Measurements from ENCODE around the gene ZNF579.
A peak's percentile ranks its signal among the peaks of the same experiment; 100 is the strongest.

The ZNF579 gene, protein sequence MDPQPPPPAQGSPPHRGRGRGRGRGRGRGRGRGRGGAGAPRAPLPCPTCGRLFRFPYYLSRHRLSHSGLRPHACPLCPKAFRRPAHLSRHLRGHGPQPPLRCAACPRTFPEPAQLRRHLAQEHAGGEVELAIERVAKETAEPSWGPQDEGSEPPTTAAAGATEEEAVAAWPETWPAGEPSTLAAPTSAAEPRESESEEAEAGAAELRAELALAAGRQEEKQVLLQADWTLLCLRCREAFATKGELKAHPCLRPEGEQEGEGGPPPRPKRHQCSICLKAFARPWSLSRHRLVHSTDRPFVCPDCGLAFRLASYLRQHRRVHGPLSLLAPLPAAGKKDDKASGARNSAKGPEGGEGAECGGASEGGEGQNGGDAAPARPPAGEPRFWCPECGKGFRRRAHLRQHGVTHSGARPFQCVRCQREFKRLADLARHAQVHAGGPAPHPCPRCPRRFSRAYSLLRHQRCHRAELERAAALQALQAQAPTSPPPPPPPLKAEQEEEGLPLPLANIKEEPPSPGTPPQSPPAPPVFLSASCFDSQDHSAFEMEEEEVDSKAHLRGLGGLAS

DNA sequence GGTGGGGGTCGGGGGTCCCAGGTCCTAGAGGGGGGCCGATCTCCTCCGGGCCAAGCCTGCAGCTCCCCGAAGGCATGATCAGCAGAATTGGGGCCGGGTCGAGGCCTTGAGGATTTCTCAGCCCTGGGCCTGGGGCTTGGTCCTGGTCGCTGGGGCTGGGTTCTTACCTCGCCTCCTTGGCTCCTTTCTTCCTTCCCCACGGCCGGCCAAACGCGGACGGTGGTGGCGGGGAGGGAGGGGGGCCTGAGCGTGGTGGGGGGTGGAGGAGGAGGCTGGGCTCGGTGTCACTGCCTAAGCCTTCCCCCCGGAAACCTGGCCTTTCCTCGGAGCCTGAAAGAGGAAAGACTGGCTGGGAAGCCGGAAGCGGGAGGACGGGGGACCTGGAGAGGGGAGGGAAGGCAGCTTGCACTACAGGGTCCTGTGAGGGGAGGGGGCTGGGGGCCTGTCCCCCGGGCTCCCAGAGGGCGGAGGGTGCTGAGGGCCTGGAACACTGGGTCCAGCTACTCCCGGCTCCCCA lies at the start of gene ZNF579:
Gene ZNF579, minus strand, starts transcription at position 221 of the 517 bp plus-strand sequence. CDS start 1,209 bp downstream, outside the sequence.
- peak; percentile 52 for DNase-seq

DNA sequence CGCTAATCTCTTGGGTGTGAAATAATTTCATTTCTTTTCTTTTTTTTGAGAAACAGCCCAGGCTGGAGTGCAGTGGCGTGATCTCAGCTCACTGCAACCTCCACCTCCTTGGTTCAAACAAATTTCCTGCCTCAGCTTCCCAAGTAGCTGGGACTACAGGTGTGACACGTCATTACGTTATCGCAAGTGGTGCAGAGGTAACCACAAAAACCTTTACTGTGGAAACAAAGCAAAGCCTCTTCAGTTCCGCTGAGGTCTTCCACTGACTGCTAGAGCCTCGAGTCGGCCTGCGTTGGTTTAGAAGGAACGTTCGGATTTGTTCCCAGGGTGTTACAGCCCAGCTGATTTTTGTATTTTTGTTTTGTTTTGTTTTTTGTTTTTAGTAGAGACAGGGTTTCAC lies 45.7 kb upstream of the ZNF579 start:
- no peak for DNase-seq

DNA sequence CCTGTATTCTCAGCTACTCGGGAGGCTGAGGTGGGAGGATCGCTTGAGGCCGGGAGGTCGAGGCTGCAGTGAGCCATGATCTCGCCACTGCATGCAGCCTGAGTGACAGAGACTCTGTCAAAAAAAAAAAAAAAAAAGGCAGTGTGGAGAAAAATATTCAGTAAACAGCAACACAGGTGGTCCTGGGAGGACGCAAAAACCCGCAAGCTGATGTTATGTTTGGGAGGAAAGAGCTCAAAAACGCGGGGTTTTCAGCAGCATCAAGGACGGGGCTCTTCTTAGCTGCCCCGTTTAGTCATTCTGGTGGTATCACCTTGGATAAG lies 44.3 kb upstream of the ZNF579 start:
- DNase-seq = no peak

DNA sequence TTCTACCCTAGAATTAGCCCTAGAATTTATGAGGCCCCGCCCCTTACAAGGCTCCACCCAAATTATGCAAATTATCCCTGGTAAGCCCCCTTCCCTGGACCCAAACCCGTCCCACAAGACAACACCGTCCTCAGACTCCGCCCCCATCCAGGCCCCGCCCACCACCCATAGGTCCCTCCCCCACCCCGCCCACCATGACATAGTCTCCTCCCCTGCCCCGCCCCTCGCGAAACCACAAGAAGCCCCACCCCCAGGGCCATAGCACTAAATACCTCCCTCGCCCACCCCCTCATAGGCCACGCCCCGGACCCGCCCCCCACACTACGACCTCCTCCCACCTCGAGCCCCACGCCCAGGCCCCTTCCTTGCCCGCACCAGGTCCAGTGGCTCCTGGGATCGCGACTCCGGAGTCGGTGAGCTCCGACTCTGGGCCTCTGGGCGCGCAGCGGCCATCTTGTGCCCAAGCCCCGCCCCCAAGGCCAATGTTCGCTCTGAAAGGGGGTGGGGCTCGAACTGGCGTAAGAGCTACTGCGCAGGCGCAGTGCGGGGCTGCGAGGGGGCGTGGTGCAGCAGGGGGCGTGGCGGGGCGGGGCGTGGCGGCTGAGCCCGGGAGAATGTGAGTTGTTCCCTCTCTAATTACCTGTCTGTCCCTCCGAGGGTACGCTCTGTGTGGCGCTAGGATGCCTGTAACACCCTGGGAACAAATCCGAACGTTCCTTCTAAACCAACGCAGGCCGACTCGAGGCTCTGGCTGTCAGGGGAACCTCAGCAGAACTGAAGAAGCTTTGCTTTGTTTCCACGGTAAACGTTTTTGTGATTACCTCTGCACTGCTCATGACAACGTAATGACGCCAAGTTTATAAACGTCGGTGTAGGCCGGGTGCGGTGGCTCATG lies 43.7 kb upstream of the ZNF579 start, which contains the start of gene ZNF784:
Gene ZNF784, minus strand, starts transcription at position 458 of the 895 bp plus-strand sequence. Its CDS starts 5 bp downstream, at position 453.
- peak; percentile 88 for DNase-seq

DNA sequence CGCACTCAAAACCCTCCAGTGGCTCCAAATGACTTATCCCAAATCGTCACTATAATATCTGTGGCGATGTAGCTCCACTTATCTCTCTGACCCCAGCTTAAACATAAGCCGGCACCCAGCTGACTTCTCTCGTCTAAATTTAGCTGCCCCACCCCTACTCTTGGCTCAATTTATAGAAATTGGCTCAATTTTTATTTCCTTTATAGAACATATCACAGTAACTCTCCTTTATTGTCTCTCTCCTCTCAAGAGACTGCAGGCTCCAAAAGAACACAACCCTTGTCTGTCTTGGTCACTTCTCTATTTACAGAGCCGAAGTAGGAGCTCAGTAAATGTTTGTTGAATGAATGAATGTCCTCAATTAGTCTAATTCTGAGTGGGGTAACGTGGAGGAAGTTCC lies 42.9 kb upstream of the ZNF579 start:
- no peak for DNase-seq

DNA sequence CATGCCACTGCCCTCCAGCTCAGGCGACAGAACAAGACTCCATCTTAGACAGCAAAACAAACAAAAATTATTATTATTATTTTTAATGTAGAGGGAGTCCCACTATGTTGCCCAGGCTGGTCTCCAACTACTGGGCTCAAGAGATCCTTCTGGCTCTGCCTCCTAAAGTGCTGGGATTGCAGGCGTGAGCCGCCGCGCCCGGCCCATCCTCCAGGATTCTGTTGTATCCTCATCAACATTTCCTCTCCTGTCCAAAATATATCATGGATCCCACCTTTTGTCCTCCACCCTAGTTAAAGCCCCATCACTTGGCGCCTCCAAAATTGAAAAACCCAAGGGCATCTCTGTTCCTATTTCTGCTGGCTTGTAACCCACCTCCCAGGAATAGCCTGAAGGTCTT lies 42.5 kb upstream of the ZNF579 start:
- DNase-seq = no peak

DNA sequence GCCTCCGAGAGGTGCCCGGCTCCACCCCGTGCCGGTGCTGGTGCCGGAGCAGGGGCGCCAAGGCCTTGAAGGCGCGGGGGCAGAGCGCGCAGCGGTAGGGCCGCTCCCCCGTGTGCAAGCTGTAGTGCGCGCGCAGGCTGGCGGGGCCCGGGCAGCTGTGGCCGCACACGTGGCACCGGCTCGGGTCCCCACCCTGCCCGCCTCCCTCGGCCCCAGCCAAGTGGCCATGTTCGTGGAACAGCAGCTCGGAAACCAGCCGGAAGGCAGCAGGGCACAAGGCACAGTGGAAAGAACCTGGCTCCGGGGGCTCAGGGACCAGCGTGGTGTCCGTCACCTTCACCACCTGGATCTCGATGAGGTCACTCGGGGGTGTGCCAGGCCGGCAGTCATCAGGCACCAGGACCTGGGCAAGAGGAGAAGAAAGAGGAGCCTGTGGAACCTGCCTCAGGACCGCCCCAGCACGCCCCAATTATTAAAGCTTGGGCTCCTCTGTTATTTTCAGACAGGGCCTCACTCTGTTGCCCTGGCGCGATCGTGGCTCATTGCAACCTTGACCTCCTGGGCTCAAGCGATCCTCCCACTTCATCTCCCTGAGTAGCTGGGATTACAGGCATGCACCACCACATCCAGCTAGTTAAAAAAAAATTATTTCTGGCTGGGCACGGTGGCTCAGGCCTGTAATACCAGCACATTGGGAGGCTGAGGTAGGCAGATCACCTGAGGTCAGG lies 41.8 kb upstream of the ZNF579 start:
- DNase-seq = no peak

DNA sequence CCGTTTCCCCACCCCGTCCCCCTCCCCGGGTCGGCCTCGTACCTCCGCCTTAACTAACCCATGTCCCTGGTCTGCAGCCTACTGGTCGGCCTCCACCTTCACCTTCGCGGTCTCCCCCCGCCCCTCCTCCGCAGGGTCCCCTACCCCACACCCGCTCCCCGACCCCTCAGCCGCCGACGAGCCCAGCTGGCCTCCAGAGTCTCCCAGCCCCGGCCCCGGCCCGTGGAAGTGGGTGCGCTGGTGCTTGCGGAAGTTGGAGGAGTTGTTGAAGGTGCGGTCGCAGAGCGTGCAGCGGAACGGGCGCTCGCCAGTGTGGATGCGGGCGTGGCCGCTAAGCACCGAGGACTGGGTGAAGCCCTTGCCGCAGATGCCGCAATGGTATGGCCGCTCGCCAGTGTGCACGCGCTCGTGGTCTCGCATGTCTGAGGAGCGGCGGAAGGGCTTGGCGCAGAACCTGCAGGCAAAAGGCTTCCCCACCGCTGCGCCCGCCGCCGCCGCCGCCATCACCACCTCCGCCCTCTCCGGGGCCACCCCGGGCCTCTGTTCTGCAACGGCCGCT lies 41.1 kb upstream of the ZNF579 start:
- no peak for DNase-seq

DNA sequence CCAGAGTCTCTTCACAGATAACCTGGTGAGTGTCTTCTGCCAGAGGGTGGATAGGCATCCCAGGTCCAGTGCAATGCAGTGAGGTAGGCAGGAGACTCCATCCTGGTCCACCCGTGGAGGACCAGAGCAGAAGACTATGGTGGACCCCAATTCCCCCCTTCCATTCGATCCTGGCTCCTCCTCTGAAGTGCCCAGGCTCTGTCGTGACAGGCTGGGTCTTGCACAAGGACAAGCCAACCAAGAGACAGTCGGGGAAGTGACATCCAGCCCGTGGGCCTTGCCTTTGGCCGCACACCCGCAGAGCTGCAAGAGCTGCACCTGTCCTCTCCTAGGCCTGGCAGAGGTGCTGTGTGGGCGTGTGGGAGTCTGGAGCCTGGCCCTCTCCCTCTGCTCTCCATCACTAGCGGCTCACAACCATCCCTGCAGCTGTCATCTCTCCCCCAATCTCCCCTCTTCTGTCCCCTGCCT lies 40.6 kb upstream of the ZNF579 start:
- DNase-seq = no peak

DNA sequence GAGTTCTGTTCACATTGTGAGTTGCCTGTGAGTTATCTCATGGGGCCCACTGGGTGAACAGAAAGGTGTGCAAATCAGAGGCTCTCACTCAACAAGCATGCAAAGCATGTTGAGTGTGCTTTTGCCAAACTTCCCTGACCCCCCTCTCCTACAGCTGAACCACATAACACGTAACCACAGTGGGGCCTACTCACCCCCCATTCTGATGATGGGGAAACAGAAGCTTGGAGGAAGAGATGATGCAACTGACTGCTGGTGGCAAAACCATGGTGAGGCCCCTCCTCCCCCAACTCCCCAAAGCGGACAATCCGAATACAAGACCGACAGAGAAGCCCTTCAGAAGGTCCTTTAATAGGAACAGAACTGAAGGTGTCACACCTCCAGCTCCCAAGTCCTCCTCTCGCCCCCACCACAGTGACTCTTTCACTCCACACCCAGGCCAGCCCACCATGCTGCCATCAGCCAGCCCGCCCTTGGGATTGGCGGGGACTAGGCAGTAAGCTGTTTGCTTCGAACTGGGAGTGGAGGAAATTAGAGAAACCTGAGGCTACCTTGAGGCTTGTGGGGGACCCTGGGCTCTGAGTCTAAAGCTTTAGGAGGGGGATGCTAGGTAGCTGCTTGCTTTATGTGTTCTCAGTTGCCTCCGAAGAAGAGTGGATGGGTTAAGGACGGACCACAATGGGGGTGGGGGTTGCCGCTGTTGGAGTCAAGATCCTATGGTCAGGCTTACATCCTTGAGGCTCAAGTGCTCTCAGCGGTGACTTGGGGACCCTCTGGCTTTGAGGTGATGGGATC lies 40.0 kb upstream of the ZNF579 start:
- DNase-seq = no peak

DNA sequence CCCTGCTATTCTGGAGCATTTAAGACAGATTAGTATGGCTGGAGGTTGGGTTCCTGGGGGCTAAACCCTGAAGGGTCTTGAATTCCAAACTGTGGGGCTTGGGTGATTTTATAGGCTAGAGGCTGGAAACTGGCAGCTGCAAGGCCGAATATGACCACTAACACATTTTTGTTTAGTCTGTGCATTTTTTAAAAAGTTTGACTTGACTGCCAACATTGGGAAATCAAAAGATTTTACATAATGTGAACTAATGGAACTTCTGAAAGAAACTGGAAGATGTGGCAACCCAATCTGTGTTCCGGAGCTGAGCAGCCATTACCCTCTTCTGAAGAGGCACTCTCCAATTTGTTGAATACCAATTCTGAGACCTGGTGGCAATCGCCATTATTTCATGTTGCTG lies 38.6 kb upstream of the ZNF579 start:
- no peak for DNase-seq

DNA sequence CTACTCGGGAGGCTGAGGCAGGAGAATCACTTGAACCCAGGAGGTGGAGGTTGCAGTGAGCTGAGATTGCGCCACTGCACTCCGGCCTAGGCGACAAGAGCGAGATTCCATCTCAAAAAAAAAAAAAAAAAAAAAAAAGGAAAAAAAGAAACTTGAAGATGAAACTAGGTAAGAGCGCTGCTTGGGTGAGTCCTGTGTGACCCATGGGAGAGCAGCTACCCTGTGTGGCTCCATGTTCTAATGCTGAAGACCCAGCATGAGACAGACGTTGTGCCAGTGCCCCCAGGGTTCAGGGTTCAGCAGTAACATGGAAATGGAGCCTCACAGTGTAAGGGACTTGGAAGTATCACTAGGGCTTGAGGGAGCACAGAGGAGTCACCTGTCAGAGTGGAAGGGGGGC lies 37.8 kb upstream of the ZNF579 start:
- DNase-seq = no peak

DNA sequence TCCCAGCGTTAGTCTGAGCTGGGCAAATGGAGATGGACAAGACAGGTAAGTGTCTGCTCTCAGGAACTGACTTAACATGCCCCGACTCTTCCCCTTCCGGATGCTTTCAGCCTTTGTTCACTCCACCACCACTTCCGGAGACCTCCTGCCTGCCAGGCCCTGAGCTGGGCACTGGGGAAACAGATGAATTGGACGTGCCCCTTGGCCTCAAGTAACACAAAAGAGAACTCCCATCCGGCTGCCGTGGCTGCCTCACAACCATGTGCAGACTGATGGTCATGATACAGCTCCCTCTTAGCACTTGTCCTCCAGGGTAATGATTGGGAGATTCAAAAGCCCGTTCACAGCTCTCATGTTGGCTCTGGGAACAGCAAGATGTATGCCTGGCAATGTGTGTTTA lies 36.8 kb upstream of the ZNF579 start:
- no peak for DNase-seq

DNA sequence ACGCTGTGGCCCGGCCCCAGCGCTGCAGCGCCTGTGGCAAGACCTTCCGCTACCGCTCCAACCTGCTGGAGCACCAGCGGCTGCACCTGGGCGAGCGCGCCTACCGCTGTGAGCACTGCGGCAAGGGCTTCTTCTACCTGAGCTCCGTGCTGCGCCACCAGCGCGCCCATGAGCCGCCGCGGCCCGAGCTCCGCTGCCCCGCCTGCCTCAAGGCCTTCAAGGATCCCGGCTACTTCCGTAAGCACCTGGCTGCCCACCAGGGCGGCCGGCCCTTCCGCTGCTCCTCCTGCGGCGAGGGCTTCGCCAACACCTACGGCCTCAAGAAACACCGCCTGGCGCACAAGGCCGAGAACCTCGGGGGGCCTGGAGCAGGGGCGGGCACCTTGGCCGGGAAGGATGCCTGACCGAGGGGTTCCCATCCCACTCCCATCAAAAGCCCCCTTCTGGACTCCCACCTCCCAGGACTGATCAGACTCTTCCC lies 35.8 kb upstream of the ZNF579 start:
- DNase-seq = no peak

DNA sequence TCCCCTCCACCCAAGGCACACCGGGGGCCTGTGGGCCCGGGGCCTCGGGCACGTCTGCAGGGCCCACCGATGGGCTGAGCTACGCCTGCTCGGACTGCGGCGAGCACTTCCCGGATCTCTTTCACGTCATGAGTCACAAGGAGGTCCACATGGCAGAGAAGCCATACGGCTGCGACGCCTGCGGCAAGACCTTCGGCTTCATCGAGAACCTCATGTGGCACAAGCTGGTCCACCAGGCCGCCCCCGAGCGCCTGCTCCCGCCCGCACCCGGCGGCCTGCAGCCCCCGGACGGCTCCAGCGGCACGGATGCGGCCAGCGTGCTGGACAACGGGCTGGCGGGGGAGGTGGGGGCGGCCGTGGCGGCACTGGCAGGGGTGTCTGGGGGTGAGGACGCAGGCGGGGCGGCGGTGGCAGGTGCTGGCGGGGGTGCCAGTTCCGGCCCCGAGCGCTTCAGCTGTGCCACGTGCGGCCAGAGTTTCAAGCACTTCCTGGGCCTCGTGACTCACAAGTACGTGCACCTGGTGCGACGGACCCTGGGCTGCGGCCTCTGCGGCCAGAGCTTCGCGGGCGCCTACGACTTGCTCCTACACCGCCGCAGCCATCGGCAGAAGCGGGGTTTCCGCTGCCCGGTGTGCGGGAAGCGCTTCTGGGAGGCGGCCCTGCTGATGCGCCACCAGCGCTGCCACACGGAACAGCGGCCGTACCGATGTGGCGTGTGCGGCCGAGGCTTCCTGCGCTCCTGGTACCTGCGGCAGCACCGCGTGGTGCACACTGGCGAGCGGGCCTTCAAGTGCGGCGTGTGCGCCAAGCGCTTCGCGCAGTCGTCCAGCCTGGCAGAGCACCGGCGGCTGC lies 35.1 kb upstream of the ZNF579 start:
- DNase-seq = no peak

DNA sequence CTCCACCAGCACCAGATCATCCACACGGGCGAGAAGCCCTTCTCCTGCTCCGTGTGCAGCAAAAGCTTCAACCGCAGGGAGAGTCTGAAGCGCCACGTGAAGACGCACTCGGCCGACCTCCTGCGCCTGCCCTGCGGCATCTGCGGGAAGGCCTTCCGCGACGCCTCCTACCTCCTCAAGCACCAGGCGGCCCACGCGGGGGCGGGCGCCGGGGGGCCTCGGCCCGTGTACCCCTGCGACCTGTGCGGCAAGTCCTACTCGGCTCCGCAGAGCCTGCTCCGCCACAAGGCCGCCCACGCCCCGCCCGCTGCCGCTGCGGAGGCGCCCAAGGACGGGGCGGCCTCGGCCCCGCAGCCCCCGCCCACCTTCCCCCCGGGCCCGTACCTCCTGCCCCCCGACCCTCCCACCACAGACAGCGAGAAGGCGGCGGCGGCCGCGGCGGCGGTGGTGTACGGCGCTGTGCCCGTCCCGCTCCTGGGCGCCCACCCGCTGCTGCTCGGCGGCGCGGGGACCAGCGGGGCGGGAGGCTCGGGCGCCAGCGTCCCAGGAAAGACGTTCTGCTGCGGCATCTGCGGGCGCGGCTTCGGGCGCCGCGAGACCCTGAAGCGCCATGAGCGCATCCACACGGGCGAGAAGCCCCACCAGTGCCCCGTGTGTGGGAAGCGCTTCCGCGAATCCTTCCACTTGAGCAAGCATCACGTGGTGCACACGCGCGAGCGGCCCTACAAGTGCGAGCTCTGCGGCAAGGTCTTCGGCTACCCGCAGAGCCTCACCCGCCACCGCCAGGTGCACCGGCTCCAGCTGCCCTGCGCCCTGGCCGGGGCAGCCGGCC lies 34.3 kb upstream of the ZNF579 start:
- DNase-seq = no peak

DNA sequence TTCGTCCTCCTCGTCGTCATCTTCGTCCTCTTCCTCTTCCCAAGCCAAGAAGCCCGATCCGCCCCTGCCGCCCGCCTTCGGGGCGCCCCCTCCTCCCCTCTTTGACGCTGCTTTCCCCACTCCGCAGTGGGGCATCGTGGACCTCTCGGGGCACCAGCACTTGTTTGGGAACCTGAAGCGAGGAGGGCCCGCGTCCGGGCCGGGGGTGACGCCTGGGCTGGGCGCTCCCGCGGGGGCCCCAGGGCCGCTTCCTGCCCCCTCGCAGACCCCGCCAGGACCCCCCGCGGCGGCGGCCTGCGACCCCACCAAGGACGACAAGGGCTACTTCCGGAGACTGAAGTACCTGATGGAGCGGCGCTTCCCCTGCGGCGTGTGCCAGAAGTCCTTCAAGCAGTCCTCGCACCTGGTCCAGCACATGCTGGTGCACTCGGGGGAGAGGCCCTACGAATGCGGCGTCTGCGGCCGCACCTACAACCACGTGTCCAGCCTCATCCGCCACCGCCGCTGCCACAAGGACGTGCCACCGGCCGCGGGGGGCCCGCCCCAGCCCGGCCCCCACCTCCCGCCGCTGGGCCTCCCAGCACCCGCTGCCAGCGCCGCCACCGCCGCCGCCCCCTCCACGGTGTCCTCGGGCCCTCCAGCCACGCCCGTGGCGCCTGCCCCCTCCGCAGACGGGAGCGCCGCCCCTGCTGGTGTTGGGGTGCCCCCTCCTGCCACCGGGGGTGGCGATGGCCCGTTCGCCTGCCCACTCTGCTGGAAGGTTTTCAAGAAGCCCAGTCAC lies 33.5 kb upstream of the ZNF579 start:
- no peak for DNase-seq

DNA sequence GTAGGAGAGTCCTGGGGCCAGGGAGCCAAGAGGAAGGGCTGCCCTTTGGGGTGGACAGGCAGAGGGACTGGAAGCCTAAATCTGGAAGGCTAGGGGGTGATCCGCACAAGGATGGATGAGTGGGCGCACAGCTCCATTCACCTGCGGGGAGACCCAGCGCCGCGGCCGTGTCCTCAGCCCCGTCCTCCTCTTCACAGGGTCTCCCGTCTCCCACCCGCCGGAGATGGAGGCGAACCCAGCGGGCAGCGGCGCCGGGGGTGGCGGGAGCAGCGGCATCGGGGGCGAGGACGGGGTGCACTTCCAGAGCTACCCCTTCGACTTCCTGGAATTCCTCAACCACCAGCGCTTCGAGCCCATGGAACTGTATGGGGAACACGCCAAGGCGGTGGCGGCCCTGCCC lies 32.7 kb upstream of the ZNF579 start:
- DNase-seq = no peak
